Measurements from ENCODE around the gene SOCS2.
A peak's percentile ranks its signal among the peaks of the same experiment; 100 is the strongest.

SOCS2 gene

GRCh38 chr12:93567174-93567573, 5.3 kb upstream of the SOCS2 start:
- no peak for DNase-seq (ENCODE audit: low read depth)

- DNase-seq (ENCODE audit: low read depth) = no peak
These were observed 4.4 kb upstream of the SOCS2 start for GRCh38 chr12:93568091-93568490.

GRCh38 chr12:93569301-93569655, 3.2 kb upstream of the SOCS2 start:
- DNase-seq (ENCODE audit: low read depth) = no peak

- peak; percentile 72 for DNase-seq (ENCODE audit: low read depth)
These were observed 2.6 kb upstream of the SOCS2 start for GRCh38 chr12:93569656-93570551.

GRCh38 chr12:93570552-93571364, 1.7 kb upstream of the SOCS2 start:
- DNase-seq (ENCODE audit: low read depth) = peak; percentile 69

- peak; percentile 45 for DNase-seq (ENCODE audit: low read depth)
These were observed 1.0 kb upstream of the SOCS2 start for GRCh38 chr12:93571365-93571924.

GRCh38 chr12:93572712-93573551, 457 bp downstream of the SOCS2 start:
- DNase-seq (ENCODE audit: low read depth) = no peak

GRCh38 chr12:93573552-93574223, 1.2 kb downstream of the SOCS2 start:
- no peak for DNase-seq (ENCODE audit: low read depth)

GRCh38 chr12:93577222-93577621, 4.7 kb downstream of the SOCS2 start:
- DNase-seq (ENCODE audit: low read depth) = no peak

GRCh38 chr12:93578221-93578620, 5.7 kb downstream of the SOCS2 start:
- no peak for DNase-seq (ENCODE audit: low read depth)

GRCh38 chr12:93580682-93581081, 8.2 kb downstream of the SOCS2 start:
- DNase-seq (ENCODE audit: low read depth) = no peak

GRCh38 chr12:93581370-93581769, 8.9 kb downstream of the SOCS2 start:
- DNase-seq (ENCODE audit: low read depth) = no peak

- DNase-seq (ENCODE audit: low read depth) = no peak
These were observed 9.9 kb downstream of the SOCS2 start for GRCh38 chr12:93582351-93582750.

- no peak for DNase-seq (ENCODE audit: low read depth)
These were observed 11.3 kb downstream of the SOCS2 start for GRCh38 chr12:93583627-93584392.

GRCh38 chr12:93585247-93585646, 12.8 kb downstream of the SOCS2 start:
- DNase-seq (ENCODE audit: low read depth) = no peak

GRCh38 chr12:93587611-93588010, 15.1 kb downstream of the SOCS2 start:
- no peak for DNase-seq (ENCODE audit: low read depth)

- no peak for DNase-seq (ENCODE audit: low read depth)
These were observed 16.6 kb downstream of the SOCS2 start for GRCh38 chr12:93589081-93589480.

- DNase-seq (ENCODE audit: low read depth) = peak; percentile 17
These were observed 18.8 kb downstream of the SOCS2 start for GRCh38 chr12:93591137-93591868.

- DNase-seq (ENCODE audit: low read depth) = no peak
These were observed 20.3 kb downstream of the SOCS2 start for GRCh38 chr12:93592641-93593406.

All from activated T-cell treated with anti-CD3 and anti-CD28 coated beads for 1 hour (primary cell).